HG02642 (cell line): ENCODE measurements around the gene CAMLG.

Experiments used
- ATAC-seq: cut with Tn5 transposase; IDR thresholded peaks from one replicate; pipeline ENCODE4 v1.9.1; 2021; ENCODE audit warnings: mild to moderate bottlenecking; ENCODE audit not compliant: unreplicated experiment, poor library complexity

The CAMLG gene

DNA sequence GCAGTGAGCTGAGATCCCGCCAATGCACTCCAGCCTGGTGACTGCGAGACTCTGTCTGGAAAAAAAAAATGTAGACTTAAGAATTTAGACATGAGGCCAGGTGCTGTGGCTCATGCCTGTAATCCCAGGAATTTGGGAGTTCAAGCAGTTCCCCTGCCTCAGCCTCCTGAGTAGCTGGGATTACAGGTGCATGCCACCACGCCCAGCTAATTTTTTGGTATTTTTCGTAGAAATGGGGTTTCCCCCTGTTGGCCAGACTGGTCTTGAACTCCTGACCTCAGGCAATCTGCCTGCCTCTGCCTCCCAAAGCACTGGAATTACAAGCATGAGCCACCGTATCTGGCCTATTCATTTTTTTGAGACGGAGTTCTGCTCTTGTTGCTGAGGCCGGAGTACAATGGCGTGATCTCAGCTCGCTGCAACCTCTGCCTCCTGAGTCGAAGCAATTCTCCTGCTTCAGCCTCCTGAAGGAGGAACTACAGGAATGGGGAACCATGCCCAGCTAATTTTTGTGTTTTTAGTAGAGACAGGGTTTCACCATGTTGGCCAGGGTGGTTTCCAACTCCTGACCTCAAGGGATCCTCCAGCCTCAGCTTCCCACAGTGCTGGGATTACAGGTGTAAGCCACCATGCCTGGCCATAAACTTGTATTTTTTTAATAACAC is 34.2 kb downstream of the CAMLG start:
- ATAC-seq: no peak

DNA sequence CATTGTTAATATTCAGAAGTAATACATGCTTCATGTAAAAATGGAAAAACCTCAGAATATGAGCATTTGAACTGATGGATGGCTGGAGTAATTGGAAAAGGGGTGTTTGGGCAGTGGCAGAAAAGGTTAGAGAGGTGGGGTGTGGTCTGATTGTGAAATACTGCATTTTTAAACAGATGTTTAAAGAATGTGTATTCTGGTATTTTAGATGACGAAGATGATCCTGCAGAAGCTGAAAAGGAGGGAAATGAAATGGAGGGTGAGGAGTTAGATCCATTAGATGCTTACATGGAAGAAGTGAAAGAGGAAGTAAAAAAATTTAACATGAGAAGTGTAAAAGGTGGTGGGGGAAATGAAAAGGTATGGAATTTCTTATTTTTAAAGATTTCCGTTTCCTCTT is 39.0 kb downstream of the CAMLG start:
- no peak for ATAC-seq

DNA sequence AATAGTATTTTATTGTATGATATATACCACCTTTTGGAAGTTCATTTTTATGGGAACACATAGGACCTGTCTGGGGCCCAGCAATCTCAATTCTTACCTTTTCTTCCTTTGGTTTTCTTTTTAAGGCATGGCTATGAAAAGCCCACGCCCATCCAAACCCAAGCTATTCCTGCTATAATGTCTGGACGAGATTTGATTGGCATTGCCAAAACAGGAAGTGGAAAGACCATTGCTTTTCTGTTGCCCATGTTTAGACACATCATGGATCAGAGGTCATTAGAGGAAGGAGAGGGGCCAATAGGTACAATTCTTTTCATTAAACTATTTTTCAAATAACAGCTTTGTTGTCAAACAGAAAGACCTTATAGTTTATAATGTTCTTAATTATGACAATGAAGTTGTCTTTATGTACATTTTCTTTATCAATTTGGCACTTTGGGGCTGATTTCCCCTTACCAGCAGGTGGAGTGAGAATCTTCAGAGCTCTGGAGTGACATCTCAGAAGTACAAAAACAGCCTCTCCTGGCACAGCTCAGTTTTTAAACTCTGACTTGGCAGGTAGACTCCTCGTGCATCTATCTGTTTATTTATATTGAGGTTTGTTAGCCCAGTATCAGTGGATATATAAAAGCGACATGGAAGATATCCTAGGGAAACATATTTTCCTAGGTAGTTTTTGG is 46.0 kb downstream of the CAMLG start:
- no peak for ATAC-seq

DNA sequence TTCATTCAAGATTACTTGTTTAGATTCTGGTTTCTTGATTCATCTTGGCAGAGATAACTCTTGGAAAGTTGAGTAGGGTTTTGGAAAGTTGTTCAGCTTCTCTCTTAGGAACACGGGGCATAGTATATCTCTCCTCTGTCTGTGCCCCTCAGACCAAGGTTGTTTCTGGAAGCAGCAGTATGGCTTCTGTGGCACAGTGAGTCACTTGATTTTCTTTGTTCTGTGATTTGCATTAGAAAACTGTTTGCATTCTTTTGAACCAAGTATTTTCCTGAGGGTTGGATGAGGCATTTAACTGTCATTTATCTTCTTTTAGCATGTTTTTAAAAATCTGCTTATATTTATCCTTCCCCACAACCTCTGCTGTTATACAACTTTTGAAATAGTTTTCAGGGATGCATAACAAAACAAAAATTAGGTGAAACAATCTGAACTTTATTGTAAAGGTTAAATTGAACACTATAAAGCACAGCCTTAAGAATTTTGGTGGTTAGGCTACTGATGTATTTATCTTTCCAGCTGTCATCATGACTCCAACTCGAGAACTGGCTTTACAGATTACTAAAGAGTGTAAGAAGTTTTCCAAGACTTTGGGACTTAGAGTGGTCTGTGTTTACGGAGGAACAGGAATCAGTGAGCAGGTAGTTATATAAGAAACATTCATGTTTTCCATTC is 46.7 kb downstream of the CAMLG start:
- no peak for ATAC-seq

DNA sequence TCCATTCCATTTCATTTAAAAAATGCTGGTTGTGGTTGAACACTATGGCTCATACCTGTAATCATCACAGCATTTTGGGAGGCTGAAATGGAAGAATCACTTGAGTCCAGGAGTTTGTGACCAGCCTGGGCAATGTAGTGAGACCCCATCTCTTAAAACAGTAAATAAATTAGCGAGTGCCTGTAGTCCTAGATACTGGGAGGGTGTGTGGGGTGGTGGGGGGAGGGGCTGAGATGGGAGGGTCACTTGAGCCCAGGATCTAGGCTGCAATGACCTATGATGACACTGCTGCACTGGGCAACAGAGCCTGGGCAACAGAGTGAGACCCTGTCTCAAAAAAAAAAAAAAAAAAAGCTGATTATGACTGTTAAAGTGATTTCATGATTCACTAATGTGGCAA is 49.3 kb downstream of the CAMLG start:
- no peak for ATAC-seq

DNA sequence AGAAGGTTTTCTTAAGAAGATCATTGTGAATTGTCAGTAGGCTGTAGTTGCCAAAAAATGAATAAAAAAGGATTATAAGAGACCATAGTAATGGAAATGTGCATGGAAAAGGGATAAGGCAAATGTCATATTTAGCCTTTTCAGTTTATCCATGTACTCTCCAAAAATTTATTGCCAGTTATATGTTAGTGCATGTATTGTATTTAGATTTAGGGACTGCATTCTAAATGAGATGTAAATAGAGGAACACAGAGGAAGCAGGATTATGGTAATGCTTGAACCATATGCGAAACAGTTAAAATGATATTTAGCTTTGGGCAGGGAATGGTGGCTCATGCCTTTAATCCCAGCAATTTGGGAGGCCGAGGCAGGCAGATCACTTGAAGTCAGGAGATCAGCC is 53.2 kb downstream of the CAMLG start:
- ATAC-seq: no peak

DNA sequence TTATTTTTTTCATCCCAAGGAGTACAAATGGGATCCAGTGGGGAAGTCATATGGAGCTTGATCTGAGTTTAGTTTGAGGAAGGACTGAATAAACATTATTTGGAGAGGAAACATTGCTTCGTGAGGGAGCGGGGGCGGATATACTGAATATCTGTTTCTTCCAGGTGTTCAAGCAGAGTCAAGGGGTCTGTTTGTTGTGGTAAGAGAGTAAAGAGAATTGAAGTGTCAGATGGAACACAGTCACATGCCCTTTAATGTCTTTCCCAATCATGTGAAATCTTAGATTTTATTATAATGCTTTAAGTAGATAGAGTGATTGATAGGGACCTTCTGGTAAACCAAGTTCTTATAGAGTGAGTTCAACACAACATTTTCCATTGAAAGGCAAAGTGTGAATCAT is 53.9 kb downstream of the CAMLG start:
- no peak for ATAC-seq

DNA sequence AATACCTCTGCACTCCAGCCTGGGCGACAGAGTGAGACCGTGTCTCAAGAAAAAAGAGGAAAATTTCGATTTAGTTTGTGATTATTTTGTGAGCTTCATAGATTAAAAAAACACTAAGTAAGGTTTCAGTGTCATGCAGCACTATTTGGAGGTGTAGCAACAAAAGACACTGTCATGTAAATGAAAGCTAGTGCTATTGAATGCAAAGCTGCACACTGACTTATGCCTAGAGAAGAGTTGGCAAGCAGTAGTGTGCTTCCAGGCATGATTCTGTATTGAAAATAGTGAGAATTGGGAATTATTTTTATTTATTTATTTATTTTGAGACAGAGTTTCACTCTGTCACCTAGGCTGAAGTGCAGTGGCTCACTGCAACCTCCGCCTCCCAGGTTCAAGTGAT is 54.8 kb downstream of the CAMLG start:
- no peak for ATAC-seq

DNA sequence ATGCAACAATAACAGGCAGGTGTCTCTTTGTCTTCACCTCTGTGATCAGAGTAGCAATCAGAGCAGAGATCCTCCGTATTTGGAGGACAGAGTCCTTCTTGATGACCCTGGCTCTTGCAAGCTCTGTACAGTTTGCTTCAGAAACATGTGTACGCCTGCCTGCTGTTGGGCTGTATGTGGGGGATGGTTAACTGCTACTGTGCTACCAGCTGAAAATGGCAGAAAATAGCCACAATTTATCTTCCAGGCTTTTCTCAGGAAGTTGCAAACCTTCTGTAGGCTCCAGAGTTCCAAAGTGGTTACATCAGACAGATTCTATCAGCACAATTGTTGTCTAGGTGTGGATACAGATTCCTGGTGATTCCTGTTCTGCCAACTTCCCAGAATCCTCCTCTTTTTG is 55.7 kb downstream of the CAMLG start:
- ATAC-seq: no peak

DNA sequence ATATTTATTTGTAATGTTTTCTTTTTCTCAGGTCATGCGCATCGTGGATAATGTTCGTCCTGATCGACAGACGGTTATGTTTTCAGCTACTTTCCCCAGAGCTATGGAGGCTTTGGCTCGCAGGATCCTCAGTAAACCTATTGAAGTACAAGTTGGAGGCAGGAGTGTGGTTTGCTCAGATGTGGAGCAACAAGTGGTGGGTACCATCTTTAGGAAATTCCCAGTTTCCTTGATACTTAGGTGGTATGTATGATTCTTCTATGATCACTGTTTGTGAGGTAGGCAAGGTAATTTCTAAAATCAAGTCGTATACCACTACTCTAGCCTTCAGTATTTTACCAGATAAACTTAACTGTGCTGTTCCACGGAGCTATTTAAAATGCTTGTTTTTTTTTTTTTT is 56.5 kb downstream of the CAMLG start:
- ATAC-seq: no peak

DNA sequence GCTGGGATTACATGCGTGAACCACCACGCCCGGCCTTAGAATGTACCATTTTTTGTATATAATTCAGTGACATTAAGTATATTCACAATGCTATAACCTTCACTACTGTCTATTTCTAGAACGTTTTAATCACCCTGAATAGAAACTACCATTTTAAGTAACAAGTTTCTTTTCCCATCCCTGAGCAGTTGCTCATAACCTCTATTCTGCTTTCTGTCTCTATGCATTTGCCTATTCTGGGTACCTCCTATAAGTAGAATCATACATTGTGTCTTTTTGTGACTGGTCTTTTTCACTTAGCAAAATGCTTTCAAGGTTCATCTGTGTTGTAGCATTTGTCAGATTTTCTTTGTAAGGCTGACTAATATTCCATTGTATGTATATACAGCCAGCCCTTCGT is 60.1 kb downstream of the CAMLG start:
- ATAC-seq: no peak
